GM23338 (cell line): Measurements from ENCODE around the gene AP1G2. TPM values are rescaled to one million over a fixed set of nuclear protein-coding genes. Genes with fewer than 3 reads are reported as not detected.

ENCODE experiments used
- ATAC-seq: fragments of 200-7000 bp; cut with Tn5 transposase; 3 replicates; pipeline ENCODE4 v1.9.1; 2020
- DNase-seq: peaks from one replicate; pipeline ENCODE4 v3.0.0-alpha.2; 2015; ENCODE audit warnings: low spot score
- H2AFZ ChIP-seq: fragments of 200-600 bp; sonication (generic); 2 replicates; pipeline ENCODE4 v1.8.0; 2016; ENCODE audit warnings: antibody characterized with exemption, mild to moderate bottlenecking, moderate library complexity
- H3F3A ChIP-seq: fragments of 200-600 bp; sonication (generic); replicated peaks from 2 replicates; pipeline ENCODE4 v1.8.0; 2017; ENCODE audit warnings: antibody characterized with exemption, mixed run types, low read depth
- H3K27ac ChIP-seq: fragments of 200-600 bp; sonication (generic); 2 replicates; pipeline ENCODE4 v1.6.1; 2016; ENCODE audit warnings: low read depth
- H3K27me3 ChIP-seq: fragments of 200-600 bp; sonication (generic); 2 replicates; pipeline ENCODE4 v1.8.0; 2016; ENCODE audit warnings: mild to moderate bottlenecking, mixed run types, moderate library complexity; ENCODE audit not compliant: insufficient read depth
- H3K36me3 ChIP-seq: fragments of 200-600 bp; sonication (generic); 2 replicates; pipeline ENCODE4 v1.8.0; 2016; ENCODE audit warnings: mild to moderate bottlenecking; ENCODE audit not compliant: insufficient read depth
- H3K4me1 ChIP-seq: fragments of 200-600 bp; sonication (generic); 2 replicates; pipeline ENCODE4 v1.8.0; 2016; ENCODE audit warnings: mild to moderate bottlenecking, moderate library complexity; ENCODE audit not compliant: insufficient read depth
- H3K4me2 ChIP-seq: fragments of 200-600 bp; sonication (generic); 2 replicates; pipeline ENCODE4 v1.7.1; 2017; ENCODE audit warnings: mixed run types
- H3K4me3 ChIP-seq: fragments of 200-600 bp; sonication (generic); 2 replicates; pipeline ENCODE4 v1.6.1; 2016; ENCODE audit warnings: mixed run types
- H3K79me2 ChIP-seq: fragments of 200-600 bp; sonication (generic); replicated peaks from 2 replicates; pipeline ENCODE4 v1.8.0; 2017; ENCODE audit warnings: mild to moderate bottlenecking; ENCODE audit not compliant: insufficient read depth
- H3K9me2 ChIP-seq: fragments of 200-600 bp; sonication (generic); 2 replicates; pipeline ENCODE4 v1.8.0; 2017; ENCODE audit not compliant: insufficient read depth
- H4K20me1 ChIP-seq: fragments of 200-600 bp; sonication (generic); replicated peaks from 2 replicates; pipeline ENCODE4 v1.8.0; 2017; ENCODE audit warnings: mild to moderate bottlenecking; ENCODE audit not compliant: insufficient read depth
- H3K27ac Mint-ChIP-seq: 2 replicates; pipeline ENCODE4 v1.8.0; 2020; ENCODE audit warnings: inconsistent platforms, mild to moderate bottlenecking, moderate library complexity, mixed read lengths
- H3K27me3 Mint-ChIP-seq: 3 replicates; pipeline ENCODE4 v1.8.0; 2022; ENCODE audit warnings: low read depth, mild to moderate bottlenecking, moderate library complexity, mixed read lengths, inconsistent platforms; ENCODE audit not compliant: insufficient read depth, poor library complexity
- H3K36me3 Mint-ChIP-seq: 3 replicates; pipeline ENCODE4 v1.8.0; 2021; ENCODE audit warnings: low read depth, mild to moderate bottlenecking, inconsistent platforms, moderate library complexity, mixed read lengths
- H3K4me1 Mint-ChIP-seq: 3 replicates; pipeline ENCODE4 v1.8.0; 2020; ENCODE audit warnings: mild to moderate bottlenecking, inconsistent platforms, mixed read lengths
- H3K4me3 Mint-ChIP-seq: 3 replicates; pipeline ENCODE4 v1.8.0; 2021; ENCODE audit warnings: moderate library complexity, mild to moderate bottlenecking, inconsistent platforms, mixed read lengths
- H3K9me3 Mint-ChIP-seq: 3 replicates; pipeline ENCODE4 v1.8.0; 2020; ENCODE audit warnings: moderate library complexity, mild to moderate bottlenecking, inconsistent platforms, mixed read lengths
- CTCF ChIP-seq, 2 experiments: fragments of 200-600 bp in 1 of 2; sonication (generic) in 1 of 2; conservative IDR thresholded peaks; 2 replicates each; pipeline versions ENCODE4 v1.5.1 to v1.6.1; 2016 to 2017; ENCODE audit warnings: antibody characterized with exemption in 2 of 2, low read depth in 2 of 2, mild to moderate bottlenecking in 2 of 2, moderate library complexity in 1 of 2
- EZH2 ChIP-seq: fragments of 200-600 bp; sonication (generic); IDR thresholded peaks from one replicate; pipeline ENCODE4 v1.8.0; 2017; ENCODE audit warnings: antibody characterized with exemption, mild to moderate bottlenecking, low read depth; ENCODE audit not compliant: unreplicated experiment
- EZH2phosphoT487 ChIP-seq: fragments of 200-600 bp; sonication (generic); IDR thresholded peaks from one replicate; pipeline ENCODE4 v1.8.1; 2018; ENCODE audit warnings: antibody characterized with exemption; ENCODE audit not compliant: unreplicated experiment
- NANOG ChIP-seq: IDR thresholded peaks from 2 replicates; pipeline ENCODE4 v1.6.1; 2016; ENCODE audit warnings: antibody characterized with exemption, borderline replicate concordance
- POLR2AphosphoS5 ChIP-seq: IDR thresholded peaks from 2 replicates; pipeline ENCODE4 v1.6.1; 2016; ENCODE audit warnings: antibody characterized with exemption, low read depth
- STAT1 ChIP-seq: IDR thresholded peaks from one replicate; pipeline ENCODE4 v1.6.1; 2016; ENCODE audit warnings: antibody characterized with exemption; ENCODE audit not compliant: unreplicated experiment
- polyA plus RNA-seq: library from polyadenylated mRNA; unstranded; fragments of >200 nt; fragmentation: Nextera tagmentation; extraction: Ambion mirVana; gene quantifications from 2 replicates; pipeline ENCODE4 v1.2.1, GENCODE V29; 2016
- total RNA-seq: library from RNA; depleted of rRNA; stranded (reverse); fragments of >200 nt; shearing (Covaris generic); gene quantifications from 2 replicates; pipeline ENCODE4 v1.2.3, GENCODE V29; 2014
- TF ChIP-seq, protein P1 (sequence below): fragments of 250-450 bp; sonication (Bioruptor Pico); IDR thresholded peaks from 2 replicates; pipeline ENCODE4 v1.5.0; 2020; ENCODE audit warnings: mild to moderate bottlenecking, moderate library complexity

The AP1G2 gene
- total and polyA plus RNA-seq, 2 experiments from 2014 or later = 55.3 to 63.5 TPM

DNA sequence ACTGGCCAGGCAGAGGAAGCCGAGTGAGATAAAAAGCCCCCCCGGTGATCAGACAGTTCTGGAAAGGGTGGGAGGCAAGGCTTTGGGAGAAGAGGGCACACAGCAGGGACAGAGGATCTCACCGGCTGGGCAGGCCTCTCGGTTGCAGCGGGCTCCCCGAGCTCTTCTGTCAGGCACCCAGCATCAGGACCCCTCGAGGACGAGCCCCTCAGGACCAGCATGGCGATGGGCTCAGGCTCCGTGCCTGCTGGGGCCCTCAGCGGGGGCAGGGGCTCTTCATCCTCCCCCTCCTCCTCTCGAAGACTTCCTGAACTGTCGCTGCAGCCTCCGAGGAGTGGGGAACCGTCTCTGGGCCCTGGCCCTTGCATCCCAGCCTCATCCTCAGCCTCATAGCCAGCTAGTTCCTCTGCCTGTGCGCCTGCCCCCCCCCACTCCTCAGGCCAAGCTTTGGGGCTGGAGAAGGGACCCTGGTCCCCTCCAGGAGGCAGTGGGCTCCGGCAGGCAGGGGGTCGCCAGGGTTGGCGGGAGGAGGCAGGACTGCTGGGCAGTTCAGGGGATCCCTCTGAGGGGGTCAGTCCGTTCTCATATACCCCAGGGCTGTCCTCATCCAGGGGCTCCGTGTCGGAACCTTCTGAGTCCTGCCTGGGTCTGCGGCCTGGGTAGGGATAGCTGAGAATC lies 3.4 kb upstream of the AP1G2 start:
- Histone ChIP-seq H2AFZ (no peak overlapping the region), H3F3A (peaks cover 20% of the 10 kb centered on the region), H3K9me2 (no peaks in the 10 kb centered on the region), H3K4me2 (no peak overlapping the region), H3K27ac (no peak overlapping the region), H3K36me3 (no peaks in the 10 kb centered on the region), H3K4me3 (no peak overlapping the region), H3K79me2 (peaks cover 10% of the 10 kb centered on the region), H4K20me1 (peaks cover 18% of the 10 kb centered on the region), H3K4me1 (peaks cover 30% of the 10 kb centered on the region), H3K27me3 (peaks cover 14% of the 10 kb centered on the region)
- Mint-ChIP-seq H3K27ac (no peak overlapping the region), H3K4me1 (peaks cover 55% of the 10 kb centered on the region), H3K4me3 (no peak overlapping the region), H3K27me3 (peaks cover 34% of the 10 kb centered on the region), H3K9me3 (peaks cover 4% of the 10 kb centered on the region; the same call in 2 of the 3 replicates), H3K36me3 (peaks cover 29% of the 10 kb centered on the region)
- DNase-seq (no peak), ATAC-seq (no peak)
- no peak for TF ChIP-seq STAT1
- TF ChIP-seq, protein P1, sequence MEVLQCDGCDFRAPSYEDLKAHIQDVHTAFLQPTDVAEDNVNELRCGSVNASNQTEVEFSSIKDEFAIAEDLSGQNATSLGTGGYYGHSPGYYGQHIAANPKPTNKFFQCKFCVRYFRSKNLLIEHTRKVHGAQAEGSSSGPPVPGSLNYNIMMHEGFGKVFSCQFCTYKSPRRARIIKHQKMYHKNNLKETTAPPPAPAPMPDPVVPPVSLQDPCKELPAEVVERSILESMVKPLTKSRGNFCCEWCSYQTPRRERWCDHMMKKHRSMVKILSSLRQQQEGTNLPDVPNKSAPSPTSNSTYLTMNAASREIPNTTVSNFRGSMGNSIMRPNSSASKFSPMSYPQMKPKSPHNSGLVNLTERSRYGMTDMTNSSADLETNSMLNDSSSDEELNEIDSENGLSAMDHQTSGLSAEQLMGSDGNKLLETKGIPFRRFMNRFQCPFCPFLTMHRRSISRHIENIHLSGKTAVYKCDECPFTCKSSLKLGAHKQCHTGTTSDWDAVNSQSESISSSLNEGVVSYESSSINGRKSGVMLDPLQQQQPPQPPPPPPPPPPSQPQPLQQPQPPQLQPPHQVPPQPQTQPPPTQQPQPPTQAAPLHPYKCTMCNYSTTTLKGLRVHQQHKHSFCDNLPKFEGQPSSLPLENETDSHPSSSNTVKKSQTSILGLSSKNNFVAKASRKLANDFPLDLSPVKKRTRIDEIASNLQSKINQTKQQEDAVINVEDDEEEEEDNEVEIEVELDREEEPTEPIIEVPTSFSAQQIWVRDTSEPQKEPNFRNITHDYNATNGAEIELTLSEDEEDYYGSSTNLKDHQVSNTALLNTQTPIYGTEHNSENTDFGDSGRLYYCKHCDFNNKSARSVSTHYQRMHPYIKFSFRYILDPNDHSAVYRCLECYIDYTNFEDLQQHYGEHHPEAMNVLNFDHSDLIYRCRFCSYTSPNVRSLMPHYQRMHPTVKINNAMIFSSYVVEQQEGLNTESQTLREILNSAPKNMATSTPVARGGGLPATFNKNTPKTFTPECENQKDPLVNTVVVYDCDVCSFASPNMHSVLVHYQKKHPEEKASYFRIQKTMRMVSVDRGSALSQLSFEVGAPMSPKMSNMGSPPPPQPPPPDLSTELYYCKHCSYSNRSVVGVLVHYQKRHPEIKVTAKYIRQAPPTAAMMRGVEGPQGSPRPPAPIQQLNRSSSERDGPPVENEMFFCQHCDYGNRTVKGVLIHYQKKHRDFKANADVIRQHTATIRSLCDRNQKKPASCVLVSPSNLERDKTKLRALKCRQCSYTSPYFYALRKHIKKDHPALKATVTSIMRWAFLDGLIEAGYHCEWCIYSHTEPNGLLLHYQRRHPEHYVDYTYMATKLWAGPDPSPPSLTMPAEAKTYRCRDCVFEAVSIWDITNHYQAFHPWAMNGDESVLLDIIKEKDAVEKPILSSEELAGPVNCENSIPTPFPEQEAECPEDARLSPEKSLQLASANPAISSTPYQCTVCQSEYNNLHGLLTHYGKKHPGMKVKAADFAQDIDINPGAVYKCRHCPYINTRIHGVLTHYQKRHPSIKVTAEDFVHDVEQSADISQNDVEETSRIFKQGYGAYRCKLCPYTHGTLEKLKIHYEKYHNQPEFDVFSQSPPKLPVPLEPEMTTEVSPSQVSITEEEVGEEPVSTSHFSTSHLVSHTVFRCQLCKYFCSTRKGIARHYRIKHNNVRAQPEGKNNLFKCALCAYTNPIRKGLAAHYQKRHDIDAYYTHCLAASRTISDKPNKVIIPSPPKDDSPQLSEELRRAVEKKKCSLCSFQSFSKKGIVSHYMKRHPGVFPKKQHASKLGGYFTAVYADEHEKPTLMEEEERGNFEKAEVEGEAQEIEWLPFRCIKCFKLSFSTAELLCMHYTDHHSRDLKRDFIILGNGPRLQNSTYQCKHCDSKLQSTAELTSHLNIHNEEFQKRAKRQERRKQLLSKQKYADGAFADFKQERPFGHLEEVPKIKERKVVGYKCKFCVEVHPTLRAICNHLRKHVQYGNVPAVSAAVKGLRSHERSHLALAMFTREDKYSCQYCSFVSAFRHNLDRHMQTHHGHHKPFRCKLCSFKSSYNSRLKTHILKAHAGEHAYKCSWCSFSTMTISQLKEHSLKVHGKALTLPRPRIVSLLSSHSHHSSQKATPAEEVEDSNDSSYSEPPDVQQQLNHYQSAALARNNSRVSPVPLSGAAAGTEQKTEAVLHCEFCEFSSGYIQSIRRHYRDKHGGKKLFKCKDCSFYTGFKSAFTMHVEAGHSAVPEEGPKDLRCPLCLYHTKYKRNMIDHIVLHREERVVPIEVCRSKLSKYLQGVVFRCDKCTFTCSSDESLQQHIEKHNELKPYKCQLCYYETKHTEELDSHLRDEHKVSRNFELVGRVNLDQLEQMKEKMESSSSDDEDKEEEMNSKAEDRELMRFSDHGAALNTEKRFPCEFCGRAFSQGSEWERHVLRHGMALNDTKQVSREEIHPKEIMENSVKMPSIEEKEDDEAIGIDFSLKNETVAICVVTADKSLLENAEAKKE (CRISPR knock-in tag) = no peak
- TF ChIP-seq EZH2phosphoT487 = no peak
- no peak for TF ChIP-seq POLR2AphosphoS5
- no peak for TF ChIP-seq EZH2
- no peak for TF ChIP-seq CTCF (conservative IDR thresholded peaks at IDR 0.05; ENCODE audit: low read depth in 2 of 2)
- no peak for TF ChIP-seq NANOG
